Osteocyte (in vitro differentiated cells): ENCODE measurements around the gene PLXNA2. TPM values are rescaled to one million over a fixed set of nuclear protein-coding genes. Genes with fewer than 3 reads are reported as not detected.

ENCODE experiments used
- DNase-seq: peaks from one replicate; pipeline ENCODE4 v3.0.0; 2021; ENCODE audit warnings: mixed read lengths; ENCODE audit not compliant: unreplicated experiment; ENCODE audit errors: extremely low spot score
- H3K27ac Mint-ChIP-seq: one replicate; pipeline ENCODE4 v1.8.0; 2021; ENCODE audit warnings: mild to moderate bottlenecking, mixed read lengths; ENCODE audit not compliant: unreplicated experiment
- H3K27me3 Mint-ChIP-seq: one replicate; pipeline ENCODE4 v1.8.0; 2021; ENCODE audit warnings: mixed read lengths; ENCODE audit not compliant: unreplicated experiment
- H3K36me3 Mint-ChIP-seq: one replicate; pipeline ENCODE4 v1.8.0; 2021; ENCODE audit warnings: mixed read lengths; ENCODE audit not compliant: unreplicated experiment
- H3K4me1 Mint-ChIP-seq: one replicate; pipeline ENCODE4 v1.8.0; 2021; ENCODE audit warnings: mixed read lengths; ENCODE audit not compliant: unreplicated experiment
- H3K4me3 Mint-ChIP-seq: one replicate; pipeline ENCODE4 v1.8.0; 2021; ENCODE audit warnings: mild to moderate bottlenecking, moderate library complexity, mixed read lengths; ENCODE audit not compliant: unreplicated experiment
- H3K9me3 Mint-ChIP-seq: one replicate; pipeline ENCODE4 v1.8.0; 2021; ENCODE audit warnings: mixed read lengths; ENCODE audit not compliant: unreplicated experiment
- CTCF ChIP-seq: fragments of 200-600 bp; sonication (generic); IDR thresholded peaks from 2 replicates; pipeline ENCODE4 v1.5.0; 2021; ENCODE audit warnings: antibody characterized with exemption, mild to moderate bottlenecking, moderate library complexity
- total RNA-seq: library from RNA; stranded (reverse); gene quantifications from 2 replicates; pipeline ENCODE4 v1.2.1, GENCODE V29; 2021

PLXNA2 gene
- total RNA-seq, 1 donor from 2014 or later, result 19.5 TPM

- Mint-ChIP-seq H3K4me3 (no peak overlapping the region), H3K27me3 (no peaks in the 10 kb centered on the region), H3K4me1 (peaks cover 34% of the 10 kb centered on the region), H3K36me3 (no peaks in the 10 kb centered on the region), H3K9me3 (no peaks in the 10 kb centered on the region), H3K27ac (no peak overlapping the region)
- TF ChIP-seq CTCF, result no peak
- no peak for DNase-seq
Measured at GRCh38 chr1:208154679-208155642, 89.2 kb downstream of the PLXNA2 start.

DNA sequence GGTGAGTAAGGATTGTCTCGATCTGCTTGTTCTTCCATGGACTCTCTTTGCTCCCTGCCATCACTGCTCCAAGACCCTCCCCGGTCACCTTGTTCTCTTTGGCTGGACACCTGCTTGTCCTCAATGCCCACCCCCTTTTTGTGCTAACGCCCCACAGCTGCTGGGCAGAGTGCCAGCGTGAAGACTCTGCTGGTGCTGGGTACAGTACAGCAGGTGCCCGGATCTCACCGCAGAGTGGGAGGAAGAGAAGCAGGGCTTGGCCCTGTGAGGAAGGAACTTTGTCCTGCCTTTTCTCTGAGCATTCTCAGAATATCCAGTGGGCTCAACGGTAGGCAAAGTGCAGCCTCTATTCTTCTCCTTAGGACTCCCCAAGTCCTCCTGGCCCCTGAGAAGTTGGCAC is 90.1 kb downstream of the PLXNA2 start:
- TF ChIP-seq CTCF, result no peak
- no peak overlapping the region for H3K4me3 Mint-ChIP-seq
- H3K36me3 Mint-ChIP-seq, result no peaks in the 10 kb centered on the region
- peaks cover 25% of the 10 kb centered on the region for H3K4me1 Mint-ChIP-seq
- no peak for DNase-seq
- H3K27me3 Mint-ChIP-seq, result no peaks in the 10 kb centered on the region
- H3K27ac Mint-ChIP-seq, result no peak overlapping the region
- H3K9me3 Mint-ChIP-seq, result no peaks in the 10 kb centered on the region

- no peak for DNase-seq
- Mint-ChIP-seq H3K27me3 (no peaks in the 10 kb centered on the region), H3K9me3 (no peaks in the 10 kb centered on the region), H3K27ac (no peak overlapping the region), H3K4me3 (no peak overlapping the region), H3K36me3 (no peaks in the 10 kb centered on the region), H3K4me1 (peaks cover 18% of the 10 kb centered on the region)
- TF ChIP-seq CTCF, result no peak
Measured at GRCh38 chr1:208153386-208153785, 90.8 kb downstream of the PLXNA2 start.

- H3K4me3 Mint-ChIP-seq, result no peak overlapping the region
- peaks cover 7% of the 10 kb centered on the region for H3K4me1 Mint-ChIP-seq
- no peak for DNase-seq
- no peaks in the 10 kb centered on the region for H3K27me3 Mint-ChIP-seq
- no peaks in the 10 kb centered on the region for H3K36me3 Mint-ChIP-seq
- no peak for TF ChIP-seq CTCF
- H3K9me3 Mint-ChIP-seq, result no peaks in the 10 kb centered on the region
- no peak overlapping the region for H3K27ac Mint-ChIP-seq
Measured at GRCh38 chr1:208151728-208152598, 92.2 kb downstream of the PLXNA2 start.
